Calu3 (cell line): ENCODE measurements around the gene UBA52. TPM values are rescaled to one million over a fixed set of nuclear protein-coding genes. Genes with fewer than 3 reads are reported as not detected.

Experiments used
- BruUV-seq: library from RNA; stranded (reverse); fragments of 400-500 nt; replicated peaks from 2 replicates; lab custom pipeline; 2021; lab: Mats Ljungman, UMichigan
- CTCF ChIA-PET: fragments of 300-600 bp; sonication (Branson Sonifier 250); formaldehyde crosslinking; loops from one replicate; lab custom pipeline; 2022; ENCODE audit warnings: antibody characterized with exemption; lab: Charles Lee
- DNase-seq: peaks from one replicate; pipeline ENCODE4 v3.0.0; 2022
- H3K27ac Mint-ChIP-seq: one replicate; pipeline ENCODE4 v1.8.0; 2022; ENCODE audit warnings: mixed read lengths; ENCODE audit not compliant: unreplicated experiment
- H3K27me3 Mint-ChIP-seq: one replicate; pipeline ENCODE4 v1.8.0; 2022; ENCODE audit warnings: mixed read lengths; ENCODE audit not compliant: unreplicated experiment
- H3K36me3 Mint-ChIP-seq: one replicate; pipeline ENCODE4 v1.8.0; 2022; ENCODE audit warnings: mild to moderate bottlenecking, moderate library complexity, mixed read lengths; ENCODE audit not compliant: insufficient read depth, unreplicated experiment
- H3K4me1 Mint-ChIP-seq: one replicate; pipeline ENCODE4 v1.8.0; 2022; ENCODE audit warnings: mild to moderate bottlenecking, low read depth, mixed read lengths; ENCODE audit not compliant: unreplicated experiment
- H3K4me3 Mint-ChIP-seq: one replicate; pipeline ENCODE4 v1.8.0; 2022; ENCODE audit warnings: mild to moderate bottlenecking, low read depth, moderate library complexity, mixed read lengths; ENCODE audit not compliant: unreplicated experiment
- H3K9me3 Mint-ChIP-seq: one replicate; pipeline ENCODE4 v1.8.0; 2022; ENCODE audit warnings: low read depth, mixed read lengths; ENCODE audit not compliant: unreplicated experiment
- CTCF ChIP-seq: fragments of 200-600 bp; IDR thresholded peaks from one replicate; pipeline ENCODE4 v1.8.0; 2022; ENCODE audit warnings: antibody characterized with exemption; ENCODE audit not compliant: unreplicated experiment
- intact Hi-C: fragments of 100-400 bp; cut with micrococcal nuclease; formaldehyde crosslinking; loops from one replicate; pipeline ENCODE4 v1.10.0; 2022; ENCODE audit not compliant: unreplicated experiment
- total RNA-seq: library from RNA; stranded (reverse); gene quantifications from 2 replicates; pipeline ENCODE4 v1.2.3, GENCODE V29; 2022

The UBA52 gene
- total RNA-seq, 1 experiment from 2014 or later: 627 TPM

GRCh38 chr19:18620902-18621301 lies 49.2 kb downstream of the UBA52 start:
- Mint-ChIP-seq H3K27me3 (peaks cover 2% of the 10 kb centered on the region), H3K27ac (no peak overlapping the region), H3K9me3 (no peaks in the 10 kb centered on the region), H3K36me3 (no peaks in the 10 kb centered on the region), H3K4me1 (no peaks in the 10 kb centered on the region), H3K4me3 (no peak overlapping the region)
- TF ChIP-seq CTCF: no peak
- CTCF ChIA-PET: no interaction called here
- no peak for DNase-seq
- BruUV-seq: no TSS peak
- intact Hi-C loops: no loop called here

GRCh38 chr19:18626906-18627305 lies 55.2 kb downstream of the UBA52 start:
- intact Hi-C loops: no loop called here
- Mint-ChIP-seq H3K27ac (no peak overlapping the region), H3K4me3 (no peak overlapping the region), H3K4me1 (no peaks in the 10 kb centered on the region), H3K9me3 (no peaks in the 10 kb centered on the region), H3K36me3 (no peaks in the 10 kb centered on the region), H3K27me3 (no peaks in the 10 kb centered on the region)
- DNase-seq: no peak
- BruUV-seq: no TSS peak
- CTCF ChIA-PET: no interaction called here
- no peak for TF ChIP-seq CTCF

Other genes starting within 250 kb of the UBA52 start
- 111 and 115 TPM in 2 replicates for gene LSM4, start 248.8 kb upstream of the UBA52 start, total RNA-seq
- gene PGPEP1, start 231.3 kb upstream of the UBA52 start, total RNA-seq: 27.9 and 42.0 TPM in 2 replicates
- gene GDF15, start 185.7 kb upstream of the UBA52 start, total RNA-seq: 56.6 and 80.3 TPM in 2 replicates
- gene LRRC25, start 174.2 kb upstream of the UBA52 start, total RNA-seq: not detected in 2 replicates
- 38.8 and 51.5 TPM in 2 replicates for gene SSBP4, start 152.5 kb upstream of the UBA52 start, total RNA-seq
- 94.9 and 114 TPM in 2 replicates for gene ISYNA1, start 133.7 kb upstream of the UBA52 start, total RNA-seq
- 11.0 and 12.5 TPM in 2 replicates for gene ELL, start 49.8 kb upstream of the UBA52 start, total RNA-seq
- 123 and 126 TPM in 2 replicates for gene FKBP8, start 28.3 kb upstream of the UBA52 start, total RNA-seq
- gene KXD1, start 14.0 kb upstream of the UBA52 start, total RNA-seq: 61.0 and 61.5 TPM in 2 replicates
- 39.9 and 40.1 TPM in 2 replicates for gene REX1BD, start 16.9 kb downstream of the UBA52 start, total RNA-seq
- 1.1 TPM in 1 of 2 replicates, not detected in the other for gene CRLF1, start 34.9 kb downstream of the UBA52 start, total RNA-seq
- gene TMEM59L, start 41.0 kb downstream of the UBA52 start, total RNA-seq: 0.71 TPM in 1 of 2 replicates, not detected in the other
- 7.2 and 7.5 TPM in 2 replicates for gene KLHL26, start 65.2 kb downstream of the UBA52 start, total RNA-seq
- gene CRTC1, start 111.8 kb downstream of the UBA52 start, total RNA-seq: 8.5 and 9.4 TPM in 2 replicates
- 0.12 TPM in 1 of 2 replicates, not detected in the other for gene COMP, start 219.4 kb downstream of the UBA52 start, total RNA-seq